H1 (cell line): Measurements from ENCODE around the gene KRT6C. TPM values are rescaled to one million over a fixed set of nuclear protein-coding genes. Genes with fewer than 3 reads are reported as not detected.

ENCODE experiments used
- CTCF ChIA-PET: fragments of 300-600 bp; sonication (Branson Sonifier 250); formaldehyde crosslinking; loops from one replicate; lab custom pipeline; 2021; ENCODE audit not compliant: partially characterized antibody; lab: Charles Lee
- POLR2A ChIA-PET: fragments of 300-600 bp; sonication (Branson Sonifier 250); formaldehyde crosslinking; loops from one replicate; lab custom pipeline; 2021; ENCODE audit warnings: inconsistent platforms; ENCODE audit not compliant: partially characterized antibody; lab: Charles Lee
- DNase-seq, 2 experiments: peaks; one replicate each; pipeline versions ENCODE4 v3.0.0 to v3.0.0-alpha.2; 2010 to 2022; ENCODE audit warnings: low spot score in 2 of 2, low read depth in 1 of 2, mixed read lengths in 1 of 2
- FAIRE-seq: peaks from 2 replicates; lab custom pipeline; 2011; peaks lifted over from hg19 to GRCh38; lab: Jason Lieb, UNC
- H2AFZ ChIP-seq: 2 replicates; pipeline ENCODE4 v1.8.1; 2012; ENCODE audit warnings: low read length, inconsistent platforms
- H2AK5ac ChIP-seq: 2 replicates; pipeline ENCODE4 v1.6.1; 2013; ENCODE audit warnings: low read depth, low read length
- H2BK120ac ChIP-seq: replicated peaks from 2 replicates; pipeline ENCODE3; 2013; ENCODE audit warnings: low read depth, low read length, inconsistent platforms
- H2BK12ac ChIP-seq: 2 replicates; pipeline ENCODE4 v1.6.1; 2013; ENCODE audit warnings: low read depth, low read length
- H2BK15ac ChIP-seq: 2 replicates; pipeline ENCODE4 v1.6.1; 2013; ENCODE audit warnings: low read length
- H2BK20ac ChIP-seq: 2 replicates; pipeline ENCODE4 v1.6.1; 2013; ENCODE audit warnings: low read length
- H2BK5ac ChIP-seq: 2 replicates; pipeline ENCODE4 v1.6.1; 2013; ENCODE audit warnings: low read depth, low read length
- H3K14ac ChIP-seq: 2 replicates; pipeline ENCODE4 v1.6.1; 2013; ENCODE audit warnings: inconsistent platforms; ENCODE audit not compliant: insufficient read length
- H3K18ac ChIP-seq: 2 replicates; pipeline ENCODE4 v1.6.1; 2013; ENCODE audit warnings: low read length; ENCODE audit errors: extremely low read depth
- H3K23ac ChIP-seq: 2 replicates; pipeline ENCODE4 v1.6.1; 2013; ENCODE audit warnings: inconsistent platforms; ENCODE audit not compliant: insufficient read length
- H3K23me2 ChIP-seq: 2 replicates; pipeline ENCODE4 v1.6.1; 2013; ENCODE audit warnings: low read depth, low read length
- H3K27ac ChIP-seq: 2 replicates; pipeline ENCODE4 v1.6.1; 2011; ENCODE audit warnings: low read depth, low read length, inconsistent platforms
- H3K27me3 ChIP-seq, 4 experiments: replicated peaks in 1 of 4; 1 replicate in 1 of 4; 2 replicates in 3 of 4; pipeline versions ENCODE4 v1.6.1 to v1.8.1; 2011 to 2013; ENCODE audit warnings: low read length in 3 of 4, mild to moderate bottlenecking in 3 of 4, inconsistent platforms in 2 of 4, mixed read lengths in 2 of 4, moderate library complexity in 1 of 4; ENCODE audit not compliant: control insufficient read depth in 3 of 4, insufficient read depth in 3 of 4; ENCODE audit errors: extremely low read depth in 1 of 4
- H3K36me3 ChIP-seq, 4 experiments: 2 replicates each; pipeline versions ENCODE4 v1.6.1 to v1.8.1; 2011 to 2013; ENCODE audit warnings: mild to moderate bottlenecking in 4 of 4, low read length in 3 of 4, moderate library complexity in 2 of 4, control low read depth in 1 of 4, inconsistent platforms in 1 of 4; ENCODE audit not compliant: insufficient read depth in 4 of 4, control insufficient read depth in 2 of 4
- H3K4ac ChIP-seq: replicated peaks from 2 replicates; pipeline ENCODE3; 2013; ENCODE audit warnings: low read length, low read depth, mixed read lengths, inconsistent platforms; ENCODE audit not compliant: insufficient read length
- H3K4me1 ChIP-seq, 4 experiments: replicated peaks in 1 of 4; 1 replicate in 1 of 4; 2 replicates in 3 of 4; pipeline versions ENCODE4 v1.6.1 to v1.8.1; 2011 to 2013; ENCODE audit warnings: low read length in 3 of 4, inconsistent platforms in 2 of 4, mixed read lengths in 1 of 4; ENCODE audit not compliant: insufficient read depth in 4 of 4, control insufficient read depth in 3 of 4
- H3K4me2 ChIP-seq, 2 experiments: 2 replicates each; pipeline versions ENCODE4 v1.6.1 to v1.8.1; 2011 to 2013; ENCODE audit warnings: low read depth in 2 of 2, low read length in 2 of 2, control low read depth in 1 of 2, inconsistent platforms in 1 of 2, mild to moderate bottlenecking in 1 of 2; ENCODE audit not compliant: insufficient read depth in 1 of 2
- H3K4me3 ChIP-seq, 4 experiments: fragments of 200-600, 300-600 bp in 1 of 4; sonication (generic), shearing (Covaris generic), sonication (Bioruptor Twin) in 1 of 4; 2 replicates each; pipeline versions ENCODE4 v1.5.1 to v1.8.1; 2011 to 2016; ENCODE audit warnings: low read length in 4 of 4, low read depth in 3 of 4, control low read depth in 2 of 4, inconsistent platforms in 2 of 4, mild to moderate bottlenecking in 2 of 4, mixed read lengths in 1 of 4, moderate library complexity in 1 of 4; ENCODE audit not compliant: insufficient read depth in 2 of 4; ENCODE audit errors: extremely low read depth in 1 of 4
- H3K56ac ChIP-seq: replicated peaks from 2 replicates; pipeline ENCODE3; 2013; ENCODE audit warnings: low read depth, mild to moderate bottlenecking, mixed read lengths, low read length, inconsistent platforms; ENCODE audit not compliant: insufficient read length
- H3K79me1 ChIP-seq: 2 replicates; pipeline ENCODE4 v1.6.1; 2013; ENCODE audit warnings: low read depth, low read length, control low read depth
- H3K79me2 ChIP-seq, 2 experiments: 2 replicates each; pipeline versions ENCODE4 v1.6.1 to v1.8.1; 2012 to 2013; ENCODE audit warnings: low read length in 2 of 2, mild to moderate bottlenecking in 2 of 2, inconsistent platforms in 1 of 2; ENCODE audit not compliant: insufficient read depth in 2 of 2, control insufficient read depth in 1 of 2
- H3K9ac ChIP-seq, 4 experiments: replicated peaks in 1 of 4; 1 replicate in 1 of 4; 2 replicates in 3 of 4; pipeline versions ENCODE4 v1.6.1 to v1.8.1; 2011 to 2013; ENCODE audit warnings: low read depth in 3 of 4, low read length in 3 of 4, control low read depth in 2 of 4, mild to moderate bottlenecking in 2 of 4, moderate library complexity in 2 of 4, inconsistent platforms in 1 of 4; ENCODE audit errors: extremely low read depth in 1 of 4
- H3K9me3 ChIP-seq, 2 experiments: 2 replicates each; pipeline versions ENCODE4 v1.6.1 to v1.8.1; 2012 to 2013; ENCODE audit warnings: mild to moderate bottlenecking in 2 of 2, moderate library complexity in 2 of 2, control low read depth in 1 of 2, inconsistent platforms in 1 of 2, low read depth in 1 of 2, low read length in 1 of 2, mixed read lengths in 1 of 2; ENCODE audit not compliant: insufficient read depth in 2 of 2
- H4K20me1 ChIP-seq, 2 experiments: replicated peaks in 1 of 2; 2 replicates each; pipeline versions ENCODE3 to v1.8.1; 2011 to 2013; ENCODE audit warnings: inconsistent platforms in 2 of 2, low read length in 2 of 2, mild to moderate bottlenecking in 1 of 2; ENCODE audit not compliant: insufficient read depth in 2 of 2, control insufficient read depth in 1 of 2
- H4K5ac ChIP-seq: 2 replicates; pipeline ENCODE4 v1.6.1; 2013; ENCODE audit warnings: low read length, low read depth, mixed read lengths, inconsistent platforms; ENCODE audit not compliant: insufficient read length
- H4K8ac ChIP-seq: 2 replicates; pipeline ENCODE4 v1.8.0; 2013; ENCODE audit warnings: mild to moderate bottlenecking, moderate library complexity, low read length, inconsistent platforms; ENCODE audit not compliant: insufficient read depth; ENCODE audit errors: extremely low read depth
- H4K91ac ChIP-seq: replicated peaks from 2 replicates; pipeline ENCODE3; 2013; ENCODE audit warnings: low read length, mixed read lengths, inconsistent platforms; ENCODE audit not compliant: insufficient read length
- ASH2L ChIP-seq: fragments of 200-600, 300-600 bp; sonication (generic); IDR thresholded peaks from one replicate; pipeline ENCODE4 v1.7.1; 2017; ENCODE audit warnings: low read length
- BCL11A ChIP-seq, 2 experiments: IDR thresholded peaks; one replicate each; pipeline ENCODE4 v1.6.1; 2011; ENCODE audit warnings: low read depth in 2 of 2, low read length in 2 of 2, mild to moderate bottlenecking in 2 of 2
- CBX5 ChIP-seq: fragments of 300-800, 300-1000 bp; sonication (generic); IDR thresholded peaks from 2 replicates; pipeline ENCODE4 v1.7.1; 2016; ENCODE audit warnings: antibody characterized with exemption, low read length, low read depth
- E2F6 ChIP-seq: IDR thresholded peaks from 2 replicates; pipeline ENCODE4 v1.6.1; 2012; ENCODE audit warnings: inconsistent platforms
- KDM1A ChIP-seq: fragments of 200-600, 300-600 bp; sonication (generic); IDR thresholded peaks from 2 replicates; pipeline ENCODE4 v1.7.1; 2016; ENCODE audit warnings: mild to moderate bottlenecking, low read length, borderline replicate concordance
- KDM4A ChIP-seq: IDR thresholded peaks from one replicate; pipeline ENCODE4 v1.7.1; 2012; ENCODE audit warnings: low read depth, mild to moderate bottlenecking, moderate library complexity, low read length, inconsistent platforms; ENCODE audit not compliant: severe bottlenecking
- KDM5A ChIP-seq: fragments of 200-600 bp; IDR thresholded peaks from 2 replicates; pipeline ENCODE4 v1.7.1; 2012; ENCODE audit warnings: mild to moderate bottlenecking, low read length, inconsistent platforms, mixed read lengths
- RFX5 ChIP-seq: IDR thresholded peaks from 2 replicates; pipeline ENCODE4 v1.6.1; 2011; ENCODE audit warnings: low read depth, low read length, improper control_type of control experiment, borderline replicate concordance
- SIN3A ChIP-seq, 2 experiments: IDR thresholded peaks in 1 of 2; conservative IDR thresholded peaks in 1 of 2; 2 replicates each; pipeline ENCODE4 v1.6.1; 2011 to 2012; ENCODE audit warnings: low read length in 2 of 2, improper control_type of control experiment in 1 of 2, low read depth in 1 of 2, mild to moderate bottlenecking in 1 of 2
- TAF1 ChIP-seq: IDR thresholded peaks from 2 replicates; pipeline ENCODE4 v1.6.1; 2011; ENCODE audit warnings: mild to moderate bottlenecking, low read depth, low read length
- TEAD4 ChIP-seq: IDR thresholded peaks from 2 replicates; pipeline ENCODE4 v1.6.1; 2012; ENCODE audit warnings: low read depth, low read length, inconsistent platforms, mixed read lengths
- YY1 ChIP-seq: IDR thresholded peaks from 2 replicates; pipeline ENCODE4 v1.6.1; 2011; ENCODE audit warnings: low read depth, mild to moderate bottlenecking, low read length
- WGBS, 2 experiments: shearing (Covaris generic) in 1 of 2; methylation state at CpG; one replicate each; pipeline versions ENCODE4 v1.1.6 to v1.1.7; 2013 to 2015; ENCODE audit warnings: low lambda C conversion rate in 2 of 2, mixed read lengths in 2 of 2, inconsistent platforms in 1 of 2, low coverage in 1 of 2, missing lambda C conversion rate in 1 of 2; ENCODE audit not compliant: insufficient replicate concordance in 2 of 2, insufficient coverage in 1 of 2, insufficient read length in 1 of 2; ENCODE audit errors: extremely low coverage in 1 of 2, missing lambda C conversion rate in 1 of 2; 5-methylcytosine and 5-hydroxymethylcytosine counted together
- polyA plus RNA-seq, 7 experiments: library from polyadenylated mRNA; depleted of rRNA in 3 of 7; stranded (reverse) in 5 of 7; unstranded in 2 of 7; fragments of >200 nt in 5 of 7; fragments of 200-250 nt in 2 of 7; gene quantifications; 1 replicate in 5 of 7; 2 replicates in 1 of 7; 4 replicates in 1 of 7; pipeline versions ENCODE4 v1.2.1 to v1.2.3, GENCODE V29; 2011 to 2013; ENCODE audit warnings: missing spikeins in 2 of 7, mixed read lengths in 2 of 7
- total RNA-seq: library from RNA; stranded (reverse); fragmentation: NEBNext Ultra II Directional; extraction: Animal tissue kit (Norgen Biotek cat#: 25700); gene quantifications from 2 replicates; pipeline ENCODE4 v1.2.1, GENCODE V29; 2021

The KRT6C gene
- total and polyA plus RNA-seq, 2 of the 8 experiments (the other 6 are each of a cell fraction or from before 2014, with no cell fraction given): not detected

DNA sequence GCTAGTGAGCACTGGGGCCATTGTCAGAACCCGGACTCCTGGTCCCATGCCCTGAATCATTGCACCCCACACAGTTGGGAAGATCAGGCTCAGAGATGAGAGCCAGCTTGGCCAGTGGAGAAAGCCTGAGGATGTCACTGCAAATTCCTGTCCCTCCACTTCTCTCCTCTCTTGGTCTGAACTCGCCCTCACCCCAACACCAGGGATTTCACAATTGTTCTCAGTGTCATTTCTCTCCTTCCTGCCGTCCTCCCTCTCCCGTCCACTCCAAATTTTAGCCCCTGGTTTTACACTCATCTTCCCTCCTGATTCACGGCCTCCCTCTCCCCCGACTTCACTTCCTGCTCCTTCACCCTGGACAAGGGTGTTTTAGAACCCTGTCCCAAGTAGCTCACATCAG is 50.6 kb downstream of the KRT6C start:
- Histone ChIP-seq H3K14ac (no peak overlapping the region), H2BK120ac (no peak overlapping the region), H2AK5ac (no peak overlapping the region), H3K56ac (no peak overlapping the region), H3K4ac (no peak overlapping the region), H3K79me1 (no peaks in the 10 kb centered on the region), H3K9me3 (no peaks in the 10 kb centered on the region), H3K18ac (no peak overlapping the region)
- FAIRE-seq: no peak
- TF ChIP-seq TAF1 (no peak), TEAD4 (no peak), E2F6 (no peak), SIN3A (conservative IDR thresholded peaks at IDR 0.05 in 1 of 2, IDR thresholded peaks at IDR 0.05 in 1 of 2; ENCODE audit: low read depth in 1 of 2, low read length in 2 of 2) (no peak), KDM1A (no peak), KDM4A (no peak), KDM5A (no peak), YY1 (no peak), RFX5 (no peak), CBX5 (no peak), BCL11A (IDR thresholded peaks at IDR 0.05; ENCODE audit: low read depth in 2 of 2, low read length in 2 of 2) (no peak), ASH2L (no peak)
- TF ChIP-seq, all 59 proteins: peak for 0
- Histone ChIP-seq H3K4me3 (no peak overlapping the region), H4K8ac (no peak overlapping the region), H2BK12ac (no peak overlapping the region), H2AFZ (0 out of 2 replicates have a peak overlapping the region, but pooled peaks have one; percentile 5), H2BK5ac (no peak overlapping the region), H3K79me2 (no peaks in the 10 kb centered on the region), H3K23ac (no peak overlapping the region), H4K91ac (no peak overlapping the region), H3K4me1 (no peaks in the 10 kb centered on the region; a peak in 2 of 7 replicates), H3K27me3 (no peaks in the 10 kb centered on the region), H4K20me1 (no peaks in the 10 kb centered on the region), H3K27ac (no peak overlapping the region), H2BK20ac (no peak overlapping the region), H2BK15ac (no peak overlapping the region), H3K23me2 (no peaks in the 10 kb centered on the region; the same call in 1 of the 2 replicates), H3K9ac (no peak overlapping the region), H3K36me3 (no peaks in the 10 kb centered on the region), H4K5ac (no peak overlapping the region), H3K4me2 (no peak overlapping the region)
- CTCF ChIA-PET: interaction anchor here (0.6 to 3.7 kb wide), 8 partner anchors 9 to 163 kb away, joined by 3 to 12 read pairs (median 4); partner anchors contain the start of genes KRT75 and KRT82
- WGBS, 2 experiments: 81% methylated on average over 6 of the region's 6 CpGs; no CpG with 5 or more reads in 1 of the 2 experiments
- POLR2A ChIA-PET: no interaction called here
- no peak for DNase-seq
